NCI-H146 (cell line): ENCODE data around the gene ARHGAP15.

Experiments
- DNase-seq: peaks from one replicate; lab custom pipeline; 2025; lab: John Stamatoyannopoulos, UW

ARHGAP15 gene

GRCh38 chr2:143486976-143487375 lies 357.8 kb downstream of the ARHGAP15 start:
- DNase-seq = no peak

DNA sequence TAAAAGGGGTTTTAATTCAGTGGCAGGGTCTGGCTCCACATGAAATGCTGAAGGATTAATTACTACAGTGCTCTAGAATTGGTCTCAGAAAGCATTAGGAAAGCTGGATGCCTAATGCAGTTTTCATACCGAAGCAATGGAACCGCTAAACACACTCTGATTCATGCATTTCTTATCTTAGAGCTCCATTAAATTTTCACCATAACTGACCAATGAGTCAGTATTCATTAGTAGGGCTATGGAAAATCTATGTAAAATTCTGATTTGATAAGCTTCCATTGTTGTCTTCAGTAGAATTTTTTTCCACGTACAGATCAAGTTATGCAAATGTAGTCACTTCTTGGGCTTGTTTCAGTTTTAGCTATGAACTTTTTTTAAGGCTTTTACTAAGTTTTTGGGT lies 359.9 kb downstream of the ARHGAP15 start:
- DNase-seq = no peak

DNA sequence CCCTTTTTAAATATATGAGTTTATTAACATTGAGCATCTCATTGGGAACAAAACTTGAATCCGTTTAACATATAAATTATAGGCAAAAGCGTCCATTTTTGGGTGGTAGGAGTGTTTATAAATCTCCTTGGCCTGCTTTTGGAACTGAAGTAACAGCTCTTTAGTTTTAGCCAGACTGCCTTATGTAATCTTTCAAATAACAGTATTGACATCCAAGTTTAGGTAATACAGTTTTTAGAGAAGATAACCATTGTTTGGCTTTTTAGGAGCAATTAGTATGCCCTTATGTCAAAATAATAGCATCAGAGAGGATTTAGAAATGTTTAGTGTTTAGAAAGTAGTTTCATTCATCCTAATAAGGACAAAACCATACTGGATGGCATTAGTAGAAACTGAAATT lies 361.9 kb downstream of the ARHGAP15 start:
- DNase-seq = no peak

- DNase-seq = no peak
These were observed 364.1 kb downstream of the ARHGAP15 start for GRCh38 chr2:143493339-143493738.

- DNase-seq = no peak
These were observed 368.5 kb downstream of the ARHGAP15 start for GRCh38 chr2:143497726-143498125.

DNA sequence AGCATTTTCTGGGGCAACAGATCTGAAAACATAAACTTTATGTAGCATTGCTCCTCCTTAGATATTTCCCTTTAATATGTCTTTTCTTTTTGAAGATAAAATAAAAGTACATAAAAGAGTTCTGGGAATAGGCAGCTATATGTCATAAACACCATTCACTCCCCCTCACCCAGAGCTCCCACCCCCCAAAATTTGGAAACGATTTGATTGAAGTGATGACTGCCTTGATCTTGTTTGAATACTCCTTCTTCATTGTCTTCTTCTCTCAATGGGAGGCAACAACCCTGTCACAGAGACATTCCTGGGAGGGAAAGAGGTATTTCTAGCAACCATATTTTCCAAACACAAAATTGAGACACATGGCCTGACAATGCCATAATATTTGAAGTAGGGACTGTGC lies 369.3 kb downstream of the ARHGAP15 start:
- no peak for DNase-seq

DNA sequence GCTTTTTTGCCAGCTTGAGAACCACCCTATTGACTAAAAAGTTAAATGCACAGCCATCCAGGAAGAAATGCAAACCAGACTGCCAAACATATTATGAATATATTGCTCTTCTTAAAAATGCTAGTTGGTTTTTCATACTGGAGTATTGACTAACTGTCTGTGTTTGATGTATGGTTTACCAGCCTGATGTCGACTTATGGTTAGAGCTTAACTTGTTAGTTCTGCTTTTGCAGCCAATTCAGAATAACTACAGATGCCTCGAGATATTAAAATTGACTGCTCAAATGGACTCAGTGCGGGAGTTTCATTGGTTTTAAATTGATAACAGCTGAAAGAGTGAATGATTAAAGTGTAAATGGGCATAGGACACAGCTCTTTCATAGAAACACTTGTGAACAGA lies 369.8 kb downstream of the ARHGAP15 start:
- no peak for DNase-seq

DNA sequence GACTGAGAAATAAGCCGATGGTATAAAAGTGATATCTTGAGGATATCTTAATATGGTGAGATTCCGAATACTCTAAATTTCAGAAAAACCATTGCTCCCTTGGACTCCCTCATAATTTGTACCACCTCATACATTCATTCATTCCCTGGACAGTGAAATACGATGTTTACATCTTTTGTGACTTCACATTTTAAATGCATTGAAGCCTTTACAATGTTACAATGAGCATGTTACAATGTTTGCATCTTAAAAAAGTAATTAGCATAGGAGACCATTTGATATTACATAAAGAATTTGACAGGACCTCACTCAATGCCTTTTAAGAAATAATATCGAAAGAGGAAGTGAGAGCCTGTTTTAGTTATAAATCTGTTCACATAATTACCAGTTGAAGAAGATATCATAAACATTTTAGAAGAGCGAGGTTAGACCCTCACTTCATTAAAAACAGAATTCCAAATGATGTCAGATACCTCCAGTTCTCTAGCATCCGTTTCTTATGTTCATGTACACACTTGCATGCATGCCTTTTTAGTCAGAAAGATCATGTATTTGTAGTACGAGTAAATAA lies 372.0 kb downstream of the ARHGAP15 start:
- no peak for DNase-seq

GRCh38 chr2:143503280-143503679 lies 374.1 kb downstream of the ARHGAP15 start:
- DNase-seq = no peak

DNA sequence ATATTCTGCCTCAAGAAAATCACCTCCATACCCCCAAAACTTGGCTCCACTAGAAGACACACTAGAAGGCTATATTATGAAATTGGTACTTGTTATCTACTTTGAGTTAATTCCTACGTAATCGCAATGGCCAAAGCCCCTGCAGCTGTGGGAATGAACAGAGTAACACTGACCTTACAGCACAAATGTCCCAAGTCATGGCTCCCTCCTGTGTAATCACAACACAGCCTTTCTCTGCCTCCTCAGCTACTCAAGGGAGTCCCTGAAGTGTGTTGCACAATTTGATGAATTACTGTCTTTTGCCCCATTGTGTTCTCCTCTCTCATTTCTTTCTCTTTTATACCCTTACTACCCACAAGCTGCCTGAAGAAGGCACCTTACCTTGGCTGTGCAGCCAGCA lies 375.2 kb downstream of the ARHGAP15 start:
- DNase-seq = no peak

DNA sequence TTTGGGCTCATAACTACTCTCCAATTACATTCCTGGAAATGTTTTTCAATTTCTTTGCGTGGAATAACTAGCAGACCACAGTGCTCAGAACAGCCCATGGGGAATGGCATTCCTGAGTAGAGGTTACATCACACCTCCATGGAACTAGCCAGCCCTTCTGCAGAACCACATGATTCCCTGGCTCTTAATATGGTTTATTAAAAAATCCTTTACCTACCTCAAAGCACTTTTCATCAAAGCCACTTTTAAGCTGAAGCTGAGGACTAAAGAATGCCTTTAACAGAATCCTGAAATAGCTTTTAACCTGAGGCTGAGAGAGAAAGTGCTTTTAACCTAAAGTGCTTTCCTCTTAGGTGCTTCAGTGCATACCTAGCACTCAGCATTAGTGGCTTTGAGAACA lies 376.3 kb downstream of the ARHGAP15 start:
- DNase-seq = no peak

DNA sequence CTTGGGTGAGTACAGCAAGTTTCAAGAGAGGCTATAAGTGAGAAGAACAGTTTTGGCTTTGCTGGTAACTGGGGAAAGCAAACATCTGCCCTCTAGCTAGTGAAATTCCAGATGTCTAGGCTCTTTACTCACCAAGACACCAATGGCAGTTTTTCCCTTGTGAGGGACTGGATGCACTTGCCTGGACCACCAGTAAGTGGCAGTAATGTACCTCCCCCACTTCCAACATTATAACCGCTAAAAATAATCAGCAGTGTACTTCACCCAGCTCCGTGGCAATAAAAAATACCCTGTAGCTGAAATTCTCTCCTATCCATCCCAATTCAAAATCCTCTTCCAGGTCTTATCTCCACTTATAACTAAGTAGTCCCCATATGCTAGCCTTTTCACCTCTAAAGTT lies 383.9 kb downstream of the ARHGAP15 start:
- DNase-seq = peak; percentile 21

DNA sequence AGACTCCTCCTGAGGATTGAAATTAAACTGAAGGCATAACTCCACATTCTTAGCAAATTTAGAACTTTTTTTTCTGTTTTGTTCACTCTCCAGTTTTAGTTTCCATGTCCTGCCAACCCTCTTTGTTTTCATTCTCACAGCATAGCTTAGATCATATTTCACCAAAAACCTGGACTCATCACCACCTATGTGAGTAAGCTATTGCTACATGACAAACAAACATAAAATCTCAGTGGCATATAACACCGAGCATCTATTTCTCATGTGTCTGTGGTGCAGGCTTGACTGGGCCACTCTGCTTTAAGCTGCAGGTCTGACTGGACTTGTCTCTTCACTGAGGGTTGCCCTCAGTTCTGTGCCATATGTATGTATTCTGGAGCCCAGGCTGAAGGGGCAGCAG lies 385.2 kb downstream of the ARHGAP15 start:
- no peak for DNase-seq

- DNase-seq = no peak
These were observed 386.1 kb downstream of the ARHGAP15 start for GRCh38 chr2:143515318-143515717.

- no peak for DNase-seq
These were observed 390.3 kb downstream of the ARHGAP15 start for GRCh38 chr2:143519521-143519920.

- DNase-seq = no peak
These were observed 392.2 kb downstream of the ARHGAP15 start for GRCh38 chr2:143521396-143521795.

GRCh38 chr2:143522699-143523098 lies 393.5 kb downstream of the ARHGAP15 start:
- no peak for DNase-seq

GRCh38 chr2:143524119-143524553 lies 394.9 kb downstream of the ARHGAP15 start:
- no peak for DNase-seq

- DNase-seq = no peak
These were observed 395.6 kb downstream of the ARHGAP15 start for GRCh38 chr2:143524559-143525401.

GRCh38 chr2:143525402-143525860 lies 396.2 kb downstream of the ARHGAP15 start:
- no peak for DNase-seq

GRCh38 chr2:143526498-143526897 lies 397.3 kb downstream of the ARHGAP15 start:
- DNase-seq = no peak

- no peak for DNase-seq
These were observed 398.8 kb downstream of the ARHGAP15 start for GRCh38 chr2:143528021-143528420.

GRCh38 chr2:143529118-143529720 lies 400.0 kb downstream of the ARHGAP15 start:
- no peak for DNase-seq
